Liver (tissue), 9 donors: ENCODE data around the gene MERTK. TPM values are rescaled to one million over a fixed set of nuclear protein-coding genes. Genes with fewer than 3 reads are reported as not detected.

Source experiments
- DNase-seq: peaks from one replicate; pipeline ENCODE4 v3.0.0-alpha.2; 2017; ENCODE audit warnings: low spot score
- H3K27ac ChIP-seq, 2 donors: one replicate each; pipeline ENCODE4 v1.7.0; 2013; ENCODE audit warnings: inconsistent platforms in 2 of 2, low read length in 2 of 2, control low read depth in 1 of 2, low read depth in 1 of 2, mild to moderate bottlenecking in 1 of 2
- H3K27me3 ChIP-seq, 4 donors: one replicate each; pipeline versions ENCODE4 v1.6.1 to v1.7.0; 2013; ENCODE audit warnings: low read length in 3 of 4, inconsistent platforms in 1 of 4, mild to moderate bottlenecking in 1 of 4, moderate library complexity in 1 of 4; ENCODE audit not compliant: control insufficient read depth in 4 of 4, insufficient read depth in 4 of 4
- H3K36me3 ChIP-seq, 4 donors: one replicate each; pipeline versions ENCODE4 v1.6.1 to v1.7.0; 2013; ENCODE audit warnings: low read length in 3 of 4, mild to moderate bottlenecking in 3 of 4, low read depth in 1 of 4, moderate library complexity in 1 of 4; ENCODE audit not compliant: control insufficient read depth in 4 of 4, insufficient read depth in 3 of 4
- H3K4me1 ChIP-seq, 4 donors: one replicate each; pipeline versions ENCODE4 v1.6.1 to v1.7.0; 2013; ENCODE audit warnings: low read length in 3 of 4, mild to moderate bottlenecking in 3 of 4, moderate library complexity in 1 of 4; ENCODE audit not compliant: control insufficient read depth in 4 of 4, insufficient read depth in 4 of 4
- H3K4me3 ChIP-seq, 3 donors: one replicate each; pipeline versions ENCODE4 v1.6.1 to v1.7.0; 2013; ENCODE audit warnings: low read length in 3 of 3, control low read depth in 1 of 3, low read depth in 1 of 3, mild to moderate bottlenecking in 1 of 3
- H3K9ac ChIP-seq, 2 donors: one replicate each; pipeline ENCODE4 v1.7.0; 2013; ENCODE audit warnings: low read length in 2 of 2, mild to moderate bottlenecking in 2 of 2, moderate library complexity in 2 of 2, control low read depth in 1 of 2, low read depth in 1 of 2
- H3K9me3 ChIP-seq, 4 donors: one replicate each; pipeline versions ENCODE4 v1.6.1 to v1.7.0; 2013; ENCODE audit warnings: low read length in 3 of 4; ENCODE audit not compliant: control insufficient read depth in 4 of 4
- ATF3 ChIP-seq: IDR thresholded peaks from 2 replicates; pipeline ENCODE4 v1.6.1; 2016; ENCODE audit warnings: antibody characterized with exemption
- FOXA1 ChIP-seq: IDR thresholded peaks from 2 replicates; pipeline ENCODE4 v1.6.1; 2016; ENCODE audit warnings: antibody characterized with exemption
- FOXA2 ChIP-seq: IDR thresholded peaks from 2 replicates; pipeline ENCODE4 v1.6.1; 2016; ENCODE audit warnings: antibody characterized with exemption
- HNF4G ChIP-seq: IDR thresholded peaks from 2 replicates; pipeline ENCODE4 v1.6.1; 2016; ENCODE audit warnings: antibody characterized with exemption
- JUND ChIP-seq, 2 donors: IDR thresholded peaks; 2 replicates each; pipeline ENCODE4 v1.6.1; 2016; ENCODE audit warnings: antibody characterized with exemption in 2 of 2
- MAX ChIP-seq: IDR thresholded peaks from 2 replicates; pipeline ENCODE4 v1.6.1; 2016; ENCODE audit warnings: antibody characterized with exemption
- NR2F2 ChIP-seq: IDR thresholded peaks from 2 replicates; pipeline ENCODE4 v1.6.1; 2016; ENCODE audit warnings: antibody characterized with exemption
- RAD21 ChIP-seq, 2 donors: IDR thresholded peaks; 2 replicates each; pipeline ENCODE4 v1.6.1; 2016; ENCODE audit warnings: antibody characterized with exemption in 2 of 2, mild to moderate bottlenecking in 2 of 2
- REST ChIP-seq: IDR thresholded peaks from 2 replicates; pipeline ENCODE4 v1.6.1; 2016; ENCODE audit warnings: antibody characterized with exemption, mild to moderate bottlenecking
- RXRA ChIP-seq, 2 donors: IDR thresholded peaks; 2 replicates each; pipeline ENCODE4 v1.6.1; 2017 to 2018; ENCODE audit warnings: antibody characterized with exemption in 2 of 2, mild to moderate bottlenecking in 1 of 2
- SP1 ChIP-seq: IDR thresholded peaks from 2 replicates; pipeline ENCODE4 v1.6.1; 2018; ENCODE audit warnings: antibody characterized with exemption, mild to moderate bottlenecking
- TAF1 ChIP-seq: conservative IDR thresholded peaks from 2 replicates; pipeline ENCODE4 v1.6.1; 2016; ENCODE audit warnings: antibody characterized with exemption, mild to moderate bottlenecking
- YY1 ChIP-seq: IDR thresholded peaks from 2 replicates; pipeline ENCODE4 v1.6.1; 2016; ENCODE audit warnings: antibody characterized with exemption, mild to moderate bottlenecking
- WGBS: extraction: QIAGEN DNeasy Blood & Tissue Kit; methylation state at CpG from one replicate; pipeline ENCODE4 v1.1.7; 2013; 5-methylcytosine and 5-hydroxymethylcytosine counted together
- polyA plus RNA-seq, 2 donors: library from polyadenylated mRNA; stranded (reverse) in 1 of 2; unstranded in 1 of 2; fragments of 200-250 nt in 1 of 2; fragments of >200 nt in 1 of 2; fragmentation: Nextera tagmentation in 1 of 2; extraction: Ambion mirVana in 1 of 2; gene quantifications; one replicate each; pipeline versions ENCODE4 v1.2.1 to v1.2.3, GENCODE V29; 2013 to 2015
- total RNA-seq, 2 donors: library from RNA; depleted of rRNA; stranded (reverse); fragments of >200 nt; gene quantifications; one replicate each; pipeline ENCODE4 v1.2.3, GENCODE V29; 2014
- TF ChIP-seq, protein P1 (sequence below): IDR thresholded peaks from 2 replicates; pipeline ENCODE4 v1.6.1; 2016; ENCODE audit warnings: antibody characterized with exemption
- donor health status: healthy.
- donor health status: healthy.
- donor health status: healthy.
- donor health status: healthy.
- donor health status: healthy.

Gene MERTK
- total and polyA plus RNA-seq, 4 donors, result 6.3 to 34.1 (median 8.2) TPM

DNA sequence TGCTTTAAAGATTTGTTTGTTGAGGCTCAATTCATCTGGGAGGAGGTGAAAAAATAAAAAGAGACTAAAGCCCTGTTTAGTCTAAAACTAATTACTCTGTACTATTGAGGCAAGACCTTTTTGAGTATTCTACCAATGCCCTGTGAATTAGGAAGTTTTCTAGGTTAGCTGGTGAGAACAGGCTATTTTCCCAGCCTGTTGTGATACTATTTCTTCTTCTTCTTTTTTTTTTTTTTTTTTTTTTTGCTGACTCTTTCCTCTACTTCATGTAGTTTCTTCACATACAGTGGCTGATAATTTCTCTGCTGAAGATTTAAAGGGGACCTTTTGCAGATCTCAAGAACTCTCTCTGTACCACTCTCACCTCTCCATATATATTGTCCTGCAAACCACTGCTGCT lies 147.8 kb downstream of the MERTK start:
- H3K4me1 ChIP-seq, result no peaks in the 10 kb centered on the region
- H3K9me3 ChIP-seq, result no peaks in the 10 kb centered on the region
- TF ChIP-seq YY1, result no peak
- TF ChIP-seq NR2F2, result no peak
- TF ChIP-seq ATF3, result no peak
- TF ChIP-seq FOXA2, result no peak
- TF ChIP-seq FOXA1, result no peak
- TF ChIP-seq RXRA (IDR thresholded peaks at IDR 0.05), result no peak
- no peak for TF ChIP-seq SP1
- TF ChIP-seq, protein P1, sequence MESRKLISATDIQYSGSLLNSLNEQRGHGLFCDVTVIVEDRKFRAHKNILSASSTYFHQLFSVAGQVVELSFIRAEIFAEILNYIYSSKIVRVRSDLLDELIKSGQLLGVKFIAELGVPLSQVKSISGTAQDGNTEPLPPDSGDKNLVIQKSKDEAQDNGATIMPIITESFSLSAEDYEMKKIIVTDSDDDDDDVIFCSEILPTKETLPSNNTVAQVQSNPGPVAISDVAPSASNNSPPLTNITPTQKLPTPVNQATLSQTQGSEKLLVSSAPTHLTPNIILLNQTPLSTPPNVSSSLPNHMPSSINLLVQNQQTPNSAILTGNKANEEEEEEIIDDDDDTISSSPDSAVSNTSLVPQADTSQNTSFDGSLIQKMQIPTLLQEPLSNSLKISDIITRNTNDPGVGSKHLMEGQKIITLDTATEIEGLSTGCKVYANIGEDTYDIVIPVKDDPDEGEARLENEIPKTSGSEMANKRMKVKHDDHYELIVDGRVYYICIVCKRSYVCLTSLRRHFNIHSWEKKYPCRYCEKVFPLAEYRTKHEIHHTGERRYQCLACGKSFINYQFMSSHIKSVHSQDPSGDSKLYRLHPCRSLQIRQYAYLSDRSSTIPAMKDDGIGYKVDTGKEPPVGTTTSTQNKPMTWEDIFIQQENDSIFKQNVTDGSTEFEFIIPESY, result no peak
- TF ChIP-seq JUND (IDR thresholded peaks at IDR 0.05), result no peak
- no peak for TF ChIP-seq REST
- no peak for TF ChIP-seq TAF1
- H3K9ac ChIP-seq, result no peak overlapping the region
- no peak overlapping the region for H3K27ac ChIP-seq
- no peak for DNase-seq
- no peak overlapping the region for H3K4me3 ChIP-seq
- no peaks in the 10 kb centered on the region for H3K36me3 ChIP-seq
- H3K27me3 ChIP-seq, result no peaks in the 10 kb centered on the region

GRCh38 chr2:112047537-112048235 lies 149.3 kb downstream of the MERTK start:
- Histone ChIP-seq H3K27me3 (no peaks in the 10 kb centered on the region), H3K9ac (no peak overlapping the region), H3K4me1 (no peaks in the 10 kb centered on the region), H3K4me3 (no peak overlapping the region), H3K36me3 (no peaks in the 10 kb centered on the region), H3K9me3 (no peaks in the 10 kb centered on the region), H3K27ac (no peak overlapping the region)
- TF ChIP-seq RXRA (IDR thresholded peaks at IDR 0.05), result no peak
- no peak for TF ChIP-seq JUND (IDR thresholded peaks at IDR 0.05)
- TF ChIP-seq ATF3, result no peak
- TF ChIP-seq HNF4G, result no peak
- TF ChIP-seq RAD21 (IDR thresholded peaks at IDR 0.05), result no peak
- TF ChIP-seq MAX, result no peak
- no peak for TF ChIP-seq FOXA2
- WGBS, result 84% methylated on average over 7 of the region's 7 CpGs
- no peak for DNase-seq
